Lung microvascular endothelial cell (primary cell): ENCODE measurements around the gene GRIK2. TPM values are rescaled to one million over a fixed set of nuclear protein-coding genes. Genes with fewer than 3 reads are reported as not detected.
"Not testable (repeated sequence)": the region's sequence is repeated elsewhere in the genome, so short reads cannot be mapped to it uniquely, and the experiment has no call there.

ENCODE experiments used
- DNase-seq, 2 donors: peaks; one replicate each; pipeline versions ENCODE4 v3.0.0 to v3.0.0-alpha.2; 2010; ENCODE audit warnings: low read depth in 2 of 2
- total RNA-seq: library from RNA; depleted of rRNA; stranded (reverse); fragments of >200 nt; gene quantifications from 2 replicates; pipeline ENCODE4 v1.2.1, GENCODE V29; 2014

Gene GRIK2
- total RNA-seq, 1 donor from 2014 or later, result not detected

DNA sequence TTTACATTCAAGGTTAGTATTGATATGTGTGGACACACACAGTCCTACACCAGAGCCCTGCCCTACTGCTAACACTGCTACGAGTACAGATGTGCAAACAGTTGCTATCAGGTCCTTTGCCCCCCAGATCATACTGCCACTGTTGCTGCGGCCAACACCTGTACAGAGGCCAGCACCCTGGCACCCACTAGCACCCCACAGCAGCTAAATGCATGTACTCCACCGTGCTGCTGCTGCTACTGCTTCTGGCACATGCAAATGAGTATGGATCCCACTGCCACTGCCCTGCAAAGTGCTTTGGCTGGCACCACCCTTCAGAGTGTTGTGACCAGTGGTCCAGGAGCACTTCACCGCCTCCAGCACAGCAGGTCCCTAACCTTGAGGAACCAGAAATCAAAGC lies 621.9 kb downstream of the GRIK2 start:
- DNase-seq, result no peak

DNA sequence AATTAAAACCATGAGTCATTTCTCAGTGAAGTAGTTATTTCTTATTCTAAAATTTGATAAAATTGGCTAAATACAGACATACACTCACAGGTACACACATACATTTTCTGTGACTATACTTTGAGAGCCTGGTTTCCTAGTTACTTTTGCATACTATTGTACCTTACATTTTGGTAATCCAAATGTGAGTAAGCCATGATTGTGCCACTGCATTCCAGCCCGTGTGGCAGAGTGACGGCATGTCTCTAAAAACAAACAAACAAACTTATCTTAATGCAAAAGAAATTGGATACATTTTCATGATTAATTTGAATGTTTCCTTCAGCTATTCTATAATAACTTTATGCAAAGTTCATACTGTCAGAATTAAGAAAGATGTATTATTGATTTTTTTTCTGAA lies 628.8 kb downstream of the GRIK2 start:
- no peak for DNase-seq

DNA sequence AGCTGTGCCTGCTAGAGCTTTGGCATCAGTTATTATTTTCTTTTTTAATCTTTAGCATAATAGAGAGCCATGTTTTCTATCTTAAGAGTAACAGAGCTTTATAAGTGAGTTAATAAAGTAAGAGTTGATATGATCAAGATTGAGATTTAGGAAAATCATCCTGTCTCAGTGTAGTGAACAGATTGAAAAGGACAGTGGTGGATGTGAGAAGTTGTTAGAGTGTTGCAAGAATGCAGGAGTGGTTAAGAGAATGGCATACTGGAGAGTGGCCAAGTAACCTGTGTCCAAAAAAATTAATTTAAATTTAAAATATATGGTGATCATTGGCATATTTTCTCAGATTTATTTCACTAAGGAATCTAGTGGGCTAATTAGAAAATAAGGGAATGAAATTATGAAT lies 629.3 kb downstream of the GRIK2 start:
- DNase-seq, result no peak

DNA sequence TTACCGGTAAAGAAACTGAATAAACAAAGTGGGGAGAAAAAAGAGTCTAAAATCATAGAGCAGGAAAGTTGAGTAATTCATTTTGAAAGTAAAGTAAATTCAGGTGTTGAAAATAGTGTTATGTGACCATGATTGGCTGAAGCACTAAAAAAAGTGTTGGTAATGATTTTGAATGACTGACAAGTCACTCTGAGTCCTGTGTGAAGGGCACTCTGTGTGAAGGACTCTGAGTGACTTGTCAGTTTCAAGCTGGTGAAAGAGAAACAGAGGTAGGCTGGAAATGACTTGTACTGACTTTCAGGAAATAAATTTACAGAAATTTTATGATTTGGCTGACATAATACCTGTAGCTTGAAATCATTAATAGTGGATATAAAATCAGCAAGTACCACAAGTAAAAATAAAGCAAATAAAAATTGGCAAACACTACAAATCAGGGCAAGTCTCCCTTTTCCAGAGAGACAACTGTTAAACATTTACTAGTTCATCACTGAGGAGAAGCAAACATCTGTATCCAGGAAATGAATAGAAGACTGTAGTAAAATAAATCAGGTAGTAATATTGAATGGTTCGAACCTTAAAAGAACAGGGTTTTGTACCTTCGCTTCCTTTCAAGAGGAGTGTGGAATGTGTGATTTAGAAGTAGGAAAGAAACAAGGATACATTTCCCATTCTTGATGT lies 630.6 kb downstream of the GRIK2 start:
- no peak for DNase-seq

DNA sequence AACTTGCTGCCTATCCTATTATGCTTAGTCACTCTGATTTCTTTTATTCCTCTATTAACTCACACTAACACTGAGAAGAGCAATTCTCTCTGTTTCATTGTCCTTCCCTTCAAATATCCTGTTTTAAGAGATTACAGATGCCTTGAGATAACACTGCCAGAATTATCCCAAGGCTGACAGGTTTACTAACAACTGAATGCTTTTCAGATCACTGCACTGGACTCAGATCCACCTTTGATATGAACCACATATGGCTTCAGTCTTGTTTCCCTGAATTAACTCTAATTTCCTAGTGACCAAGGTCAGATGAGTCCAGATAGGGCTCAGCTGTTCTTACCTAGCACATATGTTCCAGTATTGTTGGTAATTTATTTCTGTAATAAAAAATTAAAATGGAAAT lies 633.1 kb downstream of the GRIK2 start:
- DNase-seq, result no peak

DNA sequence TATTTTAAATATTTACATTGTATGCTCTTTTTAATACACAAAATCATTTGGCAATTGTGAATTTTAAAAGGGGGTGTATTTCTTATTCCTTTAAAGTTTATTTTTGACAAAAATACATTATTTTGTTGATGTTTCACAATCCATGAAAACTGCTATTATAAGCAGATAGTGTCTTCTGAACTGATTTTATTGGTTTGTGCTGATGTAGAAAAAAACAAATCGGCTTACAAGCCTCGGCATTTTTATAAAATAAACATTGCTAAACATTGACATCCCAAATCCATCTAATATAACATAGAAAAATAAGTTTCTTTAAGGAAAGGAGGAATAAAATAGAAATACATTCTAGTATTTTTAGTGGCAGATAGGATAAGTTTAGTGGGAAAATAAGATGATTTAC lies 634.7 kb downstream of the GRIK2 start:
- DNase-seq, result no peak

DNA sequence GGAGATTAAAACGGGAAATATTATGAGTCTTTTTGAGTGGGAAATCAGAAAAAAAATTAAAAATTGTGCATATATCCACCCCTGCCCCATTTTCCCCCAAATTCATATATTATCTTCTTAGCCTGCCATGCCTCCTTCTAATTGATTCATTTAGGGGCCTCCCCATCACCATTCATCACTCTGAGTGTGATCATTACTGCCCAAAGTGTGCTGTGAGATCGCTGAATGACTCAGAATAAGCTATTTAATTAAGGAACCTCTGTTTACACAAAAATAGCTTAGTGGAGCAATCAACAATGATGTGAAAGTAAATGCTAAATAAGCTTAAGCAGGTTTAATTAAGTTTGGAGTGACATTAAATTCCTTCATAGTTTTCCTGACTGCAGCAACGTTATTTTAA lies 645.5 kb downstream of the GRIK2 start:
- no peak for DNase-seq

DNA sequence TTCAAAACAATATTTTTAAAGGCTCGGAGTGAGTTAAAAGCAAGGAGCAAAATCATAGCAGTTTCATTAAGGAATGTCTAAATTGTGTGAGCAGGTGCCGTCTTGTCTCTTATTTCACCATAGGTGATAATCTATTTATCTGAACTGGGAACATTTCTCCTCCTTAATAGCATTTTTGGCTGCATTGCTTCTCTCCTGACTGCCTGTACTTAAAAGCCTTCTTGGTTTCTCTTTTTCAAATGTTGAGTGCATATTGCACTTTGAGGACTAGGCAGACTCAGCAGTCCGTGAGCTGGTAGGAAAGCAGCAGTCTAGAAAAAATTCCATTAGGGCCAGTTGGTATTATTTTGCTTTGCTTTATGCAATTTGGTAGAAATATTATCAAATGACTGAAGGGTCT lies 645.9 kb downstream of the GRIK2 start:
- DNase-seq, result no peak

DNA sequence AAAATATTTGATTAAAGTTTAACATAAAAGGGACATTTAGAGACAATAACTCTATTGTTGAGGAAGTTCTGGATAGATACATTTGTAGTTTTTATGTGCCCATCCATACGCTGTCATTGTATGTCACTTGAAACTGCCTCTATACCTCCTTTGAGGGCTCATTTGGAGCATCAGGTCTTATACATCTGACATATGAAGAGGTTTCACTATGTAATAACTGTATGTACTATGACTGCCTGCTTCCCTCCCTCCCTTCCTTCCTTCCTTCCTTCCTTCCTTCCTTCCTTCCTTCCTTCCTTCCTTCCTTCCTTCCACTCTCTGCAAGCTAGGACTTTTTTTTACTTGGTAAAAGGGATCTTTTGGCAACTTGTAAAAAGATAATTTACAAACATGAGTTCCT lies 657.5 kb downstream of the GRIK2 start:
- DNase-seq, result no peak

DNA sequence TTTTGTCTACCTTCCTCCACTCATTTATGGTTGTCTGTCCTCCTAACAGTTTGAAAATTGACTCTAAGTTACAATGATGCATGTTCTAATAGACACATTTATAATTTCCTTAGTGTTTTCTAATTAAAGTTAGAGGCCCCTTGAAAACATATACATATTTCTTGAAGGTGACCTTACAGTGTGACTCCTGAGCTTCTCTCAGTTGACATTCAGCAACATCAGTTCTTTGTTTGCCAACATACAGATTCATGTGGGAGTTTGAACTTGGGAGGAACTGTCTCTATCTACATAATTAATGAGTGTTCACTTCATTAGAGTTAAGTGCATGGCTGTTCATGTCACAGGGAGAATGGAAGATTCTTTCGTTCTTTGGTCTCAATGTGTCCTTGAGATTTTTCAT lies 658.2 kb downstream of the GRIK2 start:
- DNase-seq, result no peak

DNA sequence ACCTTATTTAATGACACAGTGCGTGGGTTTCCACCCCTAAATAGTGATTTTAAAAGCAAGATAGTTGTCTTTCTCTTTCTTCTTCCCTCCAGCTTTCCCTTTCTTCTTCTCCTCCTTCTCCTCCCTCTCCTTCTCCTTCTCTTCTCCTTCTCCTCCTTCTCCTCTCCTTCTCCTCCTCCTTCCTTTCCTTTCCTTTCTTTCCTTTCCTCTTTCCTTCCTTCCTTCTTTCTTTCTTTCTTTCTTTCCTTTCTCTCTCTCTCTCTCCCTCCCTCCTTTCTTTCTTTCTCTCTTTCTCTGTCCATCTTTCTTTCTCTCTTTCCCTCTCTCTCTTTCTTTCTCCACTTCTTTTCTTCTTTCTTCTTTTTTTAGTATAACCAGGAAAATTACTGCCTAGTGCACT lies 670.6 kb downstream of the GRIK2 start:
- no peak for DNase-seq

DNA sequence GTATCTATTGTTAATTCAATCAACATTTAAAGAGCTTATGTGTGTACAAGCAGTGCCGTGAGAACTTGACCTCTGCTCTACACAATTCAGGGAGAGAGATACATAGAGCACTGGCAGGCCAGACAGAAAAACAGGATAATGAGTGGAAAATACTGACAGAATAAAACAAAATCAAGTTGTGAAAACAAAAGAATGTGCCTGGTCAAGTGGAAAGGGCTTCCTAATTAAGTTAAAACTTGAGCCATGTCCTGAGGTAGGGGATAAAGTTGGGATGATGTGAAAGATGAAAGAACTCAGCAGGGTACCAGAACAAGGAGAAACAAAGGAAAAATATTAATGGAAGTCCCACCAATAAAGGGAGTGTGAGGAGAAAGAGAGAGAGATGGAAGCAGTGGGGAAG lies 672.8 kb downstream of the GRIK2 start:
- DNase-seq, result no peak

DNA sequence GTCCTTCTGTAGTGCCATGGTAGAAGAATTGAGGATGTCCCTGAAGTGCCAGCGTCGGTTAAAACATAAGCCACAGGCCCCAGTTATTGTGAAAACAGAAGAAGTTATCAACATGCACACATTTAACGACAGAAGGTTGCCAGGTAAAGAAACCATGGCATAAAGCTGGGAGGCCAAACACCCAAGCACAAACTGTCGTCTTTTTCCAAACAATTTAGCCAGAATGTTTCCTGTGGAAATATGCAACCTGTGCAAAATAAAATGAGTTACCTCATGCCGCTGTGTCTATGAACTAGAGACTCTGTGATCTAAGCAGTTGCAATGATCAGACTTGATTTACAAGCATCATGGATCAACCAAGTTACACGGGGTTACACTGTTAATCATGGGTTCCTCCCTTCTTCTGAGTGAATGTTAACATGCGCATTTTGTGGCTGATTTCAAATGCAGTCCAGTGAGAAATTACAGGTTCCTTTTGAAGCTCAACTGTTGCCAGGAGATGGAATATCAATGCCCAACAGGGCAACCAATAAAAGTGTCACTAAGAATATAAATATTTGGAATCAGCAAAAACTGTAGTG lies 674.9 kb downstream of the GRIK2 start:
- no peak for DNase-seq

DNA sequence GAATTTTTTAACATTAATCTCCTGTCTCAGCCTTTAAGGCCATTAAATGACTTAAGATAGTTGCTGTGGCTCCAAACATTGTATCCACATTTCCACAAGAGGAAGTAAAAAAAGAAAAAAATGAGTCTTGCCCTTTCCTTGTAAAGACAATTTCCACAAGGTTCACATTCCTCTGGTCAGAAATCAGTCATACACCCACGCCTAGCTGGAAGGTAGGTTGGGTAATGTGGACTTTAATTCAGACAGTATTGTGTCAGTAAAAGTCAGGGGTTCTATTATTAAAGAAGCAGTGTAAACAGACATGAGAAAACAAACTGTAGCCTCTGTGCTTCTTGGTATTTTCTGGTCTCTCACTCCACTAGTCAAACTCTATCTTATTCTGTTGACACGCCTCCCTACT lies 682.0 kb downstream of the GRIK2 start:
- no peak for DNase-seq

DNA sequence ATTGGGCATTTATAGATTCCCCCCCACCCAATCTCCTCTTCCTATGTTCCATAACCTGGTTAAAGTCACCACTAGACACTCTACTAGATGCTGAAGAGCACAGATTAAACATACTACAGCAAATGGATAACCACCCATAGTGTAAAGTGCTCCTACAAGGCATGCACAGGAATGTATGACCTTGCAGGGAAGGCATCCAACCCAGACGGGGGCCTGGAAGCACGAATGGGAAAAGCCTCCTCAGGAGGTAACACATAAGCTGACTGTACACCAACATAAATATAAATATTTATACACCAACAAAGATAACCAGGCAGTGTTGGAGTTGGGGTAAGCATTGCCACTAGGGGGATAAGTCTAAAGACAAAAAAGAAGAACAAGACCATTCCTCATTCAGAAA lies 691.7 kb downstream of the GRIK2 start:
- no peak for DNase-seq

DNA sequence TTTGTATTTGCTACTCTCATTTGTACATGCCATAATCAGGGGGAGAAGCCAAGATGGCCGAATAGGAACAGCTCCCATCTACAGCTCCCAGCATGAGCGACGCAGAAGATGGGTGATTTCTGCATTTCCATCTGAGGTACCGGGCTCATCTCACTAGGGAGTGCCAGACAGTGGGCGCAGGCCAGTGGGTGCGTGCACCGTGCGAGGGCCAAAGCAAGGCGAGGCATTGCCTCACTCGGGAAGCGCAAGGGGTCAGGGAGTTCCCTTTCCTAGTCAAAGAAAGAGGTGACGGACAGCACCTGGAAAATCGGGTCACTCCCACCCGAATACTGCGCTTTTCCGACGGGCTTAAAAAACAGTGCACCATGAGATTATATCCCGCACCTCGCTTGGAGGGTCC lies 694.7 kb downstream of the GRIK2 start:
- not testable (repeated sequence) for DNase-seq

DNA sequence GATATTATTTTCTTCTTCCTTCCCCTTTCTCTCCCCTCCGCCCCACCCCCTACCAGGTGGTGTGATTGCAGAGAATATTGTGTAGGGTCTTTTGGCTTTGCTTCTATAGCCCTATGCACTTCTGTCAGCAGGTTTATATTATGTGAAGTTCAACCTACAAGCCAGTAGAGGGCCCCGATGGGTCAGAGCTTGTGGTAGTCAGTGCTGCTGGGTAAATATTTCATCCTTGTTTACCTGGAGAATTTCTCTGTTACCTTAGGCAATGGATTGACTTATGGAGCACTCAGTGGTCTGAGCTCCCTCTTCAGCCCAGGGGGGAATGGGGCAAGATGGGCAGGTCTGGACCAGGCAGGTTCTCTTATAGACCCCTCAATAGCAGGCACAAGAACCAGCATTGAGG lies 720.9 kb downstream of the GRIK2 start:
- no peak for DNase-seq

DNA sequence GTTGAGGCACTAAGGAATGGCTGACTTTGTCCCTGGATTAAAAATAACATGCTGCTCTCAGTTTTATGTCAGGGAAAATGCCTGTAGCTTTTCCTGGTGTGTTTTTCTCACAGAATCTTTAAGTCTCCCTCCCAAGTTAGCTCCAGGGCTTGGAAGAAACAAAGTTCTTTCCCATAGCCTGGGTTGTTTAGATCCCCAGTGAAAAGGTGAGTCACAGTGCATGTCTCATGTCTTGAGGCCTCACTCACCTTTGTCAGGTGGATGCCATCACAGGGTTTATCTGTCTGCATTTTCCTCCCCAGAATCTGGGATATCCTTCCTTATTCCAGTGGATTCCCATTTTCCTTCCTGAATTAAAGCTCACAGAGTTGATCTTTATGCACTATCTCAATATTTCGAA lies 722.4 kb downstream of the GRIK2 start:
- no peak for DNase-seq

DNA sequence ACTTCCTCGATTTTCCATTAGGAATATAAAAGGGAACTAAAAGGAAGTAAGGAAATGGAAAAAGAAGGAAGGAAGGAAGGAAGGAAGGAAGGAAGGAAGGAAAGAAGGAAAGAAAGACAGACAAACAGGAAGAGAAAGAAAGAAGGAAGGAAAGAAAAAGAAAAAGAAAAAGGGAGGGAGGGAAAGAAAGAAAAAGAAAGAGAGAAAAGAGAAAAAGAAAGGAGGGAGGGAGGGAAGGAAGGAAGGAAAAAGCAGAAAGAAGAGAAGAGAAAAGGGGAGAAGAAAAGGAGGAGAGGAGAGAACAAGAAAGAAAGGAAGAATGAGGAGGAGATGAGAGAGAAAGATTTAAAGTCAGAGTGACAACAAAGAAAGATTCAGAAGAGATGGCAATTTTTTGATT lies 724.5 kb downstream of the GRIK2 start:
- DNase-seq, result no peak
